K562 (cell line): ENCODE measurements around the gene USHBP1.

ENCODE experiments used
- CTCF ChIP-seq, 3 experiments: IDR thresholded peaks in 2 of 3; conservative IDR thresholded peaks in 1 of 3; 2 replicates each; pipeline ENCODE4 v1.5.1; 2011 to 2012; ENCODE audit warnings: low read length in 3 of 3, mild to moderate bottlenecking in 3 of 3, control low read depth in 2 of 3, improper control_type of control experiment in 1 of 3, inconsistent platforms in 1 of 3, low read depth in 1 of 3, mixed read lengths in 1 of 3, moderate library complexity in 1 of 3; ENCODE audit not compliant: insufficient read depth in 2 of 3
- ETV6 ChIP-seq, 3 experiments: fragments of 150-350 bp in 1 of 3; sonication (generic) in 1 of 3; formaldehyde crosslinking in 1 of 3; IDR thresholded peaks; 2 replicates each; pipeline versions ENCODE4 v1.6.1 to v1.8.0; 2014 to 2022; ENCODE audit warnings: borderline replicate concordance in 2 of 3, low read depth in 2 of 3, antibody characterized with exemption in 1 of 3, low read length in 1 of 3, mild to moderate bottlenecking in 1 of 3, missing genetic modification reagents in 1 of 3
- GATAD2B ChIP-seq: fragments of 450-650 bp; IDR thresholded peaks from 2 replicates; pipeline ENCODE4 v1.6.1; 2017; ENCODE audit warnings: mild to moderate bottlenecking, borderline replicate concordance
- GTF2B ChIP-seq: IDR thresholded peaks from 2 replicates; pipeline ENCODE4 v1.6.1; 2011; ENCODE audit not compliant: insufficient read length; ENCODE audit errors: extremely low read depth
- IFI16 ChIP-seq: fragments of 250-450 bp; sonication (Bioruptor Pico); IDR thresholded peaks from 2 replicates; pipeline ENCODE4 v2.1.2; 2022; ENCODE audit warnings: mild to moderate bottlenecking, inconsistent platforms
- SMARCA4 ChIP-seq: fragments of 450-650 bp; IDR thresholded peaks from 2 replicates; pipeline ENCODE4 v1.6.1; 2016
- SMARCB1 ChIP-seq: IDR thresholded peaks from 2 replicates; pipeline ENCODE4 v1.6.1; 2011; ENCODE audit warnings: improper control_type of control experiment, low read depth; ENCODE audit not compliant: insufficient read length
- TRIM28 ChIP-seq: fragments of 450-650 bp; IDR thresholded peaks from 2 replicates; pipeline ENCODE4 v1.6.1; 2017
- ZC3H8 ChIP-seq: fragments of 450-650 bp; IDR thresholded peaks from 2 replicates; pipeline ENCODE4 v1.6.1; 2017
- ZNF384 ChIP-seq: IDR thresholded peaks from 2 replicates; pipeline ENCODE4 v1.6.1; 2012; ENCODE audit warnings: low read depth, low read length, improper control_type of control experiment

GRCh38 chr19:17264641-17264979 lies at the start of gene USHBP1:
- TF ChIP-seq SMARCB1 (no peak), CTCF (IDR thresholded peaks at IDR 0.05 in 2 of 3, conservative IDR thresholded peaks at IDR 0.05 in 1 of 3; ENCODE audit: insufficient read depth in 2 of 3, low read depth in 1 of 3, low read length in 3 of 3) (no peak), GATAD2B (no peak), IFI16 (CRISPR knock-in tag) (no peak), ZC3H8 (no peak), ZNF384 (no peak), TRIM28 (no peak), SMARCA4 (no peak), ETV6 (IDR thresholded peaks at IDR 0.05; ENCODE audit: borderline replicate concordance in 1 of 2, low read depth in 2 of 2, low read length in 1 of 2) (no peak), ETV6 (CRISPR knock-in tag; IDR thresholded peaks at IDR 0.05; ENCODE audit: borderline replicate concordance) (no peak), GTF2B (no peak)
